Natural killer cell (primary cell): Measurements from ENCODE around the gene FAM216A. TPM values are rescaled to one million over a fixed set of nuclear protein-coding genes. Genes with fewer than 3 reads are reported as not detected.

ENCODE experiments used
- ATAC-seq, 3 donors: fragments of 150-1000 bp in 2 of 3; fragments of 200-7000 bp in 1 of 3; cut with Tn5 transposase; 1 replicate in 1 of 3; 2 replicates in 2 of 3; pipeline ENCODE4 v1.10.0; 2021; ENCODE audit warnings: mild to moderate bottlenecking in 2 of 3, moderate library complexity in 2 of 3
- DNase-seq, 2 donors: peaks; one replicate each; pipeline versions ENCODE4 v3.0.0 to v3.0.0-alpha.2; 2013 to 2021; ENCODE audit warnings: mixed read lengths in 1 of 2
- H3K27ac ChIP-seq: one replicate; pipeline ENCODE4 v1.5.1; 2013; ENCODE audit warnings: mild to moderate bottlenecking, low read length
- H3K27me3 ChIP-seq: one replicate; pipeline ENCODE4 v1.6.1; 2013; ENCODE audit warnings: low read length; ENCODE audit not compliant: control insufficient read depth, insufficient read depth
- H3K36me3 ChIP-seq: one replicate; pipeline ENCODE4 v1.6.1; 2013; ENCODE audit warnings: low read length; ENCODE audit not compliant: control insufficient read depth, insufficient read depth
- H3K4me1 ChIP-seq: one replicate; pipeline ENCODE4 v1.6.1; 2013; ENCODE audit warnings: low read length; ENCODE audit not compliant: control insufficient read depth, insufficient read depth
- H3K4me3 ChIP-seq: one replicate; pipeline ENCODE4 v1.5.1; 2013; ENCODE audit warnings: low read length
- H3K9me3 ChIP-seq: one replicate; pipeline ENCODE4 v1.6.1; 2013; ENCODE audit warnings: low read length; ENCODE audit not compliant: control insufficient read depth, insufficient read depth
- H3K27ac Mint-ChIP-seq, 2 donors: one replicate each; pipeline ENCODE4 v1.8.0; 2022; ENCODE audit warnings: mild to moderate bottlenecking in 2 of 2, mixed read lengths in 2 of 2, moderate library complexity in 1 of 2
- H3K27me3 Mint-ChIP-seq, 2 donors: one replicate each; pipeline ENCODE4 v1.8.0; 2022; ENCODE audit warnings: low read depth in 2 of 2, mixed read lengths in 2 of 2
- H3K36me3 Mint-ChIP-seq: one replicate; pipeline ENCODE4 v1.8.0; 2022; ENCODE audit warnings: mixed read lengths
- H3K4me1 Mint-ChIP-seq, 2 donors: one replicate each; pipeline ENCODE4 v1.8.0; 2022; ENCODE audit warnings: mixed read lengths in 2 of 2
- H3K4me3 Mint-ChIP-seq: one replicate; pipeline ENCODE4 v1.8.0; 2022; ENCODE audit warnings: mild to moderate bottlenecking, moderate library complexity, mixed read lengths
- H3K9me3 Mint-ChIP-seq, 2 donors: one replicate each; pipeline ENCODE4 v1.8.0; 2022; ENCODE audit warnings: mixed read lengths in 2 of 2
- WGBS: methylation state at CpG from one replicate; pipeline ENCODE4 v1.1.7; 2013; ENCODE audit warnings: missing lambda C conversion rate; ENCODE audit not compliant: insufficient coverage; 5-methylcytosine and 5-hydroxymethylcytosine counted together
- intact Hi-C: fragments of 100-400 bp; cut with micrococcal nuclease; formaldehyde crosslinking; loops from one replicate; pipeline ENCODE4 v1.14.2; 2022
- total RNA-seq, 4 donors: library from RNA; stranded (reverse); fragments of 120-200 nt in 1 of 4; gene quantifications; one replicate each; pipeline versions ENCODE4 v1.2.3 to v1.2.4, GENCODE V29; 2013 to 2022
- TF ChIP-seq, protein P1 (sequence below): fragments of 200-600 bp; IDR thresholded peaks from one replicate; pipeline ENCODE4 v1.8.0; 2022; ENCODE audit warnings: antibody characterized with exemption

Gene FAM216A
- total RNA-seq, 3 donors from 2014 or later (not counting 1 experiment from before 2014, with no cell fraction given) = 3.1 to 4.7 (median 3.8) TPM

DNA sequence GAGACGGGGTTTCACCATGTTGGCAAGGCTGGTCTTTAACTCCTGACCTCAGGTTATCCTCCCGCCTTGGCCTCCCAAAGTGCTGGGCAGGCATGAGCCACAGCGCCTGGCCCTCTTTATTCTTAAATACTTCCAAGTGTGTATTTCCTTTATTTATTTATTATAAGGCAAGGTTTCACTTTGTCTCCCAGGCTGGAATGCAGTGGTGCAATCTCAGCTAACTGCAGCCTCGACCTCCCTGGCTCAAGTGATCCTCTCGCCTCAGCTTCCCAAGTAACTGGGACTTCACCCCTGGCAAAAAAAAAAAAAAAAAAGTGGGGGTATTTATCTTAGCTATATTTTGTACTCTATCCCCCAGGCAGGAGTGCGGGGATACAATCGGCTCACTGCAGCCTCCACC, 6.8 kb downstream of the FAM216A start:
- no peak for DNase-seq
- Mint-ChIP-seq H3K4me3 (no peak overlapping the region), H3K27me3 (no peaks in the 10 kb centered on the region), H3K4me1 (no peaks in the 10 kb centered on the region), H3K27ac (no peak overlapping the region), H3K9me3 (no peaks in the 10 kb centered on the region), H3K36me3 (no peaks in the 10 kb centered on the region)
- H3K27ac ChIP-seq = no peak overlapping the region
- TF ChIP-seq, protein P1, sequence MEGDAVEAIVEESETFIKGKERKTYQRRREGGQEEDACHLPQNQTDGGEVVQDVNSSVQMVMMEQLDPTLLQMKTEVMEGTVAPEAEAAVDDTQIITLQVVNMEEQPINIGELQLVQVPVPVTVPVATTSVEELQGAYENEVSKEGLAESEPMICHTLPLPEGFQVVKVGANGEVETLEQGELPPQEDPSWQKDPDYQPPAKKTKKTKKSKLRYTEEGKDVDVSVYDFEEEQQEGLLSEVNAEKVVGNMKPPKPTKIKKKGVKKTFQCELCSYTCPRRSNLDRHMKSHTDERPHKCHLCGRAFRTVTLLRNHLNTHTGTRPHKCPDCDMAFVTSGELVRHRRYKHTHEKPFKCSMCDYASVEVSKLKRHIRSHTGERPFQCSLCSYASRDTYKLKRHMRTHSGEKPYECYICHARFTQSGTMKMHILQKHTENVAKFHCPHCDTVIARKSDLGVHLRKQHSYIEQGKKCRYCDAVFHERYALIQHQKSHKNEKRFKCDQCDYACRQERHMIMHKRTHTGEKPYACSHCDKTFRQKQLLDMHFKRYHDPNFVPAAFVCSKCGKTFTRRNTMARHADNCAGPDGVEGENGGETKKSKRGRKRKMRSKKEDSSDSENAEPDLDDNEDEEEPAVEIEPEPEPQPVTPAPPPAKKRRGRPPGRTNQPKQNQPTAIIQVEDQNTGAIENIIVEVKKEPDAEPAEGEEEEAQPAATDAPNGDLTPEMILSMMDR = no peak
- intact Hi-C loops = no loop called here
- no peaks in the 10 kb centered on the region for H3K9me3 ChIP-seq
- ATAC-seq = no peak
- no peak overlapping the region for H3K4me3 ChIP-seq
- H3K27me3 ChIP-seq = no peaks in the 10 kb centered on the region
- H3K36me3 ChIP-seq = no peaks in the 10 kb centered on the region
- WGBS = 96% methylated on average over 6 of the region's 7 CpGs
- no peaks in the 10 kb centered on the region for H3K4me1 ChIP-seq

DNA sequence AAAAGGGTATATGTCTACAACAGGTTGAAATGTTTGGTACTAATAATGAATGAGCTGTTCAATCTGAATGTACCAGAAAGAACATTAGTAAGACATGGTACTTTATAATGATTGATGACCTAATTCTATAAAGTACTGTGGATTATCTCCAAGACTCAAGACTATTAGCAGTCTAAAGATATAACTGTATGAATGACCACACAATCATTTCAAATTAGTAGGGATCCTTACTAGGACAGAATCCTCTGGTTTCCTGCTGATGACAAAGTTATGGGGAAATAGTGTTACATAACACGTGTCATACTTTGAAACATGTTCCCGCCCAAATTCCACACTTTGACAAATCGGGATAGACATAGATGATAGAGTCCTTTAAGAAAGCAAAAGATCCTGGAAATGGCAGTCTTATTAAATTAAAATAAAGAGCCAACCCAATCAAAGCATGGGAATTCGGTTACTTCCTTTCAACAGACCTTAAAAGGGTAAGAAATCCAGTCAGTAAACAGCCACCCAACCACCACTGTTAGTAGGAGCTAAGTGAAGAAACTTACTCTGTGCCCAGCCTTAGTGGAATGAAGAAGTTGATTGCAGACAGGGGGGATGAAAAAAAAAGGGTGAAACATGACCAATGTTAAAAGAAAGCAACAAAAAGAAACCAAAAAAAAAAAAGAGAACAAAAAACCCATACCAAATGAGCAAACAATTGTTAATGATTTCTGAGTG, 30.5 kb downstream of the FAM216A start:
- Mint-ChIP-seq H3K4me3 (peak overlapping the region; percentile 69), H3K4me1 (peaks cover 29 to 33% of the 10 kb centered on the region in 2 donors), H3K36me3 (peaks cover 7% of the 10 kb centered on the region), H3K27ac (peak overlapping the region; percentile 73 to 80), H3K27me3 (no peaks in the 10 kb centered on the region), H3K9me3 (no peaks in the 10 kb centered on the region)
- Histone ChIP-seq H3K9me3 (no peaks in the 10 kb centered on the region), H3K27me3 (no peaks in the 10 kb centered on the region), H3K27ac (no peak overlapping the region), H3K4me1 (peaks cover 20% of the 10 kb centered on the region), H3K4me3 (no peak overlapping the region), H3K36me3 (peaks cover 21% of the 10 kb centered on the region)
- TF ChIP-seq, protein P1 = no peak
- intact Hi-C loops = no loop called here
- ATAC-seq (no peak), DNase-seq (no peak)
- 89% methylated on average over 3 of the region's 4 CpGs for WGBS

DNA sequence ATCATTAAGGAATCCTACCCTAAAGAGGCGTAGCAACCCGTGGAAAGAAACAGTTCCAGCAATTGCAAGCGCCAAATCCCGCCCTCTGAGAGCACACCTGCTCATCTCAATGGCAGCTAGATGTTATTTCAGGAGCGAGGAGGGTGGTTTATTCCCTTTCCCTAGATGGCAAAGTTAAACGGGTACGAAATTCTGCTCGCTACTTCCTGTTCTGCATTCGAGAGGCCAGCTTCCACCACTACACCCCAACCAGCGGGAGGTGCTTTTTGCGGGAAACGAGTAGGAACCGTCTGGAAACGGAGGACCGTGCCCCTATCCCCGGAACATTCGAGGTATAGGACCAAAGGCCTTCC, 32.7 kb downstream of the FAM216A start:
- Mint-ChIP-seq H3K36me3 (no peaks in the 10 kb centered on the region), H3K4me3 (peak overlapping the region; percentile 99), H3K4me1 (peaks cover 29 to 33% of the 10 kb centered on the region in 2 donors), H3K27ac (peak overlapping the region; percentile 98 to 100), H3K9me3 (no peaks in the 10 kb centered on the region), H3K27me3 (no peaks in the 10 kb centered on the region)
- WGBS = 0% methylated on average over 17 of the region's 17 CpGs
- DNase-seq (no peak), ATAC-seq (peak in 2 of 3 donors; percentile 1 to 18)
- H3K27ac ChIP-seq = peak overlapping the region; percentile 91
- H3K4me3 ChIP-seq = peak overlapping the region; percentile 97
- intact Hi-C loops = loop anchor here (1.0 to 5.0 kb wide), 2 partner anchors 51 to 219 kb away; partner anchors contain the start of genes ARPC3 and ATP2A2
- no peaks in the 10 kb centered on the region for H3K27me3 ChIP-seq
- H3K36me3 ChIP-seq = peaks cover 4% of the 10 kb centered on the region
- H3K4me1 ChIP-seq = peaks cover 20% of the 10 kb centered on the region
- no peaks in the 10 kb centered on the region for H3K9me3 ChIP-seq
- TF ChIP-seq, protein P1 = no peak
